ENCODE results near the gene PSME4. TPM values are rescaled to one million over a fixed set of nuclear protein-coding genes. Genes with fewer than 3 reads are reported as not detected.
"Not testable (repeated sequence)": the region's sequence is repeated elsewhere in the genome, so short reads cannot be mapped to it uniquely, and the experiment has no call there.

The PSME4 gene
- total and polyA plus RNA-seq, 11 donors, result 30.8 to 110 (median 59.9) TPM

DNA sequence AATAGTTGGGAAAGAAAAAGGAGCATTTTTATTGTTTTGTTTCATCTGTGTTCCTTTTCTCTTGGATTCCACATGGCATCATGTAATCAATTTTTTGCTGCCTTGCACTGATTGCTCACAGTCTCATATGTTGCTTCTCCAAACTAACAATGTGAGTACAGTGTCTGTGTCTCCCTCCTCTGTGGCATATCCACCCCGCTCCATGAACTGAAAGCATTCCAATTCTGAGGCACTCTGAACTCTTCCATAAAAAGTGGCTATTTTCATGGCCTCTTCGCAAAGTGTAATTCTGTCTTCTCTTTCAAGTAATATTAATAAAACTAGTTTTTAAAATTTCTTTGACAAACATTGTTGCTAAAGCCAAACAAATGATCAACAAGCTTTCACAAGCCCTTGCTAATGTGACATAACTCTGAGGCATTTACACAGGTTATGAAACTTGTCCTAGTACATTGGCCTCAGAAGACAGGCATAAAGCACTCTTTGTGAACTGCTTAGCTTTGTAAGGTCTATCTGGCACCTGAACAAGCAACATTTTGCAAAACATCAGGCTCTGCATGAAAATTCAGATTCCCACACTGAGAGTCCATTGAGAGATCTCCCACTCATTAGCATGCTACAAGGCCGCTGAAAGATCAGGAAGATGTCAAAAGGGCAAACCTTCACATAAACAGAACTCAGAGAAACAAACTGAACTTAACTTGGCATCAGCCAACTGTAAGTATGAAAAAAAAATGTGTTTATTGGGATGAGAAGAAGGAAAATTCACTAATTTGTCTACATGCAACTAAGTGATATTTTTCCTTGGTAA, 144.0 kb downstream of the PSME4 start:
- H3K27ac ChIP-seq, result peak overlapping the region in 10 of 12 donors; percentile 18 to 77 (median 53)
- peaks cover 0 to 9% (median 0%) of the 10 kb centered on the region in 12 donors for H3K9me3 ChIP-seq
- WGBS, 4 donors, result 53 to 85% (median 71%) methylated on average over 3 of the region's 3 CpGs
- peaks cover 0 to 9% (median 0%) of the 10 kb centered on the region in 9 donors for H3K36me3 ChIP-seq
- peaks cover 0 to 30% (median 12%) of the 10 kb centered on the region in 12 donors for H3K4me1 ChIP-seq
- peak; percentile 38 to 48 (median 42) for ATAC-seq
- DNase-seq, result no peak
- intact Hi-C loops (cut with DNase I), result no loop called here
- TF ChIP-seq, protein P1, sequence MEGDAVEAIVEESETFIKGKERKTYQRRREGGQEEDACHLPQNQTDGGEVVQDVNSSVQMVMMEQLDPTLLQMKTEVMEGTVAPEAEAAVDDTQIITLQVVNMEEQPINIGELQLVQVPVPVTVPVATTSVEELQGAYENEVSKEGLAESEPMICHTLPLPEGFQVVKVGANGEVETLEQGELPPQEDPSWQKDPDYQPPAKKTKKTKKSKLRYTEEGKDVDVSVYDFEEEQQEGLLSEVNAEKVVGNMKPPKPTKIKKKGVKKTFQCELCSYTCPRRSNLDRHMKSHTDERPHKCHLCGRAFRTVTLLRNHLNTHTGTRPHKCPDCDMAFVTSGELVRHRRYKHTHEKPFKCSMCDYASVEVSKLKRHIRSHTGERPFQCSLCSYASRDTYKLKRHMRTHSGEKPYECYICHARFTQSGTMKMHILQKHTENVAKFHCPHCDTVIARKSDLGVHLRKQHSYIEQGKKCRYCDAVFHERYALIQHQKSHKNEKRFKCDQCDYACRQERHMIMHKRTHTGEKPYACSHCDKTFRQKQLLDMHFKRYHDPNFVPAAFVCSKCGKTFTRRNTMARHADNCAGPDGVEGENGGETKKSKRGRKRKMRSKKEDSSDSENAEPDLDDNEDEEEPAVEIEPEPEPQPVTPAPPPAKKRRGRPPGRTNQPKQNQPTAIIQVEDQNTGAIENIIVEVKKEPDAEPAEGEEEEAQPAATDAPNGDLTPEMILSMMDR (IDR thresholded peaks at IDR 0.05), result no peak
- no peak for TF ChIP-seq POLR2A (IDR thresholded peaks at IDR 0.05)
- H3K27me3 ChIP-seq, result no peaks in the 10 kb centered on the region
- no peak overlapping the region for H3K4me3 ChIP-seq

DNA sequence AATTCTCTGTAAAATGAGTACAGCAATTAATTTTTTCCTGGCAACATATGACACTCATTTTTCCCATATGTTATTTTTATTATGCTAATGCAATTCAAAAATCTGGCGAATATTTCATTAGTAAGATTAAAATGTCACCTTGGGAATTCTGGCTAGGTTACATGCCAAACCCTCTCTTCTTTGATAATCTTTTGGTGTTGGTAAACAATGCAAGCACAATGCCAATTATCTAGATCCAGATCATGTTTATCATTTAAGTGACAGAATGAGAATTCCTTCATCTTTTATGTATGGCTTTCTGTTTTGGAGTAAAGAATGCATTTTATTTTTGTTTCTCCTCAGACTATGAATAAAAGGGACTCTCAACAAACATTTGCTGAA, 144.8 kb downstream of the PSME4 start:
- no peak for DNase-seq
- 28 to 60% (median 52%) methylated on average over 1 of the region's 1 CpG for WGBS, 4 donors
- ATAC-seq, result no peak
- Histone ChIP-seq H3K27me3 (no peaks in the 10 kb centered on the region), H3K4me1 (peaks cover 0 to 30% (median 12%) of the 10 kb centered on the region in 12 donors), H3K9me3 (peaks cover 0 to 9% (median 0%) of the 10 kb centered on the region in 12 donors), H3K4me3 (no peak overlapping the region), H3K36me3 (peaks cover 0 to 1% (median 0%) of the 10 kb centered on the region in 9 donors), H3K27ac (peak overlapping the region in 4 of 12 donors; percentile 32 to 68 (median 59))
- intact Hi-C loops (cut with DNase I), result no loop called here
- TF ChIP-seq, protein P1 (IDR thresholded peaks at IDR 0.05), result no peak
- no peak for TF ChIP-seq POLR2A (IDR thresholded peaks at IDR 0.05)

DNA sequence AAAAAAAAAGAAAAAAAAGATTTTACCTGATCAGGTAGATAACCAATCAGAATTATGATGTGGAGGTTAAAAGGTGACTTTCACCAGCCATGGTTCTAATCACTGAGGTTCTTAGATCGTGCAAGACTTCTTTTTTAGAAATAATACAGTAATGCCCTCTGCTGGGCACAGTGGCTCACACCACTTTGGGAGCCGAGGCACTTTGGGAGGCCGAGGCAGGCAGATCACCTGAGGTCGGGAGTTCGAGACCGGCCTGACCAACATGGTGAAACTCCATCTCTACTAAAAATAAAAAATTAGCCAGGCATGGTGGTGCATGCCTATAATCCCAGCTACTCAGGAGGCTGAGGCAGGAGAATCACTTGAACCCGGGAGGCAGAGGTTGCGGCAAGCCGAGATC, 147.2 kb downstream of the PSME4 start:
- H3K27me3 ChIP-seq; intact Hi-C loops (cut with DNase I); H3K27ac ChIP-seq; H3K9me3 ChIP-seq; ATAC-seq; H3K4me3 ChIP-seq; DNase-seq: not testable (repeated sequence)
- peaks cover 0 to 22% (median 11%) of the 10 kb centered on the region in 9 donors for H3K36me3 ChIP-seq
- TF ChIP-seq, protein P1 (IDR thresholded peaks at IDR 0.05), result peak in 3 of 12 donors; percentile 9 to 18 (median 17)
- peaks cover 0 to 23% (median 12%) of the 10 kb centered on the region in 12 donors for H3K4me1 ChIP-seq
- WGBS, 4 donors, result 87 to 91% (median 90%) methylated on average over 9 of the region's 9 CpGs

DNA sequence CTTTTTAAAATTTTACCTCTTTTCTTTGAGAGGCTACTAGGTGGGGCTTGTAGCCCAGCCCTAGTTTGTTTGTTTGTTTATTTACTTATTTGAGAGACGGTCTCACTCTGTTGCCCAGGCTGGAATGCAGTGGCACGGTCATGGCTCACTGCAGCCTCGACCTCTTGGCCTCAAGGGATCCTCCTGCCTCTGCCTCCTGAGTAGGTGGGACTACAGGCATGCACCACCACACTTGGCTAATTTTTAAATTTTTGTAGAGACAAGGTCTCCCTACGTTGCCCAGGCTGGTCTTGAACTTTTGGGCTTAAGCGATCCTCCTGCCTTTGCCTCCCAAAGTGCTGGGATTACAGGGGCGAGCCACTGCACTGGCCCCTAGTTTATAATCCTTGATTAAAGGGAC, 149.0 kb downstream of the PSME4 start:
- DNase-seq, result no peak

More for the DNA sequence above, 149.0 kb downstream of the PSME4 start:
- intact Hi-C loops (cut with DNase I), result no loop called here
- Histone ChIP-seq H3K36me3 (peaks cover 0 to 41% (median 29%) of the 10 kb centered on the region in 9 donors), H3K4me3 (no peak overlapping the region), H3K27ac (no peak overlapping the region), H3K9me3 (no peaks in the 10 kb centered on the region), H3K4me1 (peaks cover 0 to 9% (median 3%) of the 10 kb centered on the region in 12 donors), H3K27me3 (no peaks in the 10 kb centered on the region)
- 90 to 94% (median 91%) methylated on average over 6 of the region's 6 CpGs for WGBS, 4 donors
- TF ChIP-seq, protein P1 (IDR thresholded peaks at IDR 0.05), result no peak
- no peak for TF ChIP-seq POLR2A (IDR thresholded peaks at IDR 0.05)
- ATAC-seq, result no peak
